Measurements from ENCODE around the gene LEFTY1.
"Not testable (repeated sequence)": the region's sequence is repeated elsewhere in the genome, so short reads cannot be mapped to it uniquely, and the experiment has no call there.

The LEFTY1 gene

GRCh38 chr1:225931270-225932136 is 42.6 kb upstream of the LEFTY1 start:
- no peak for TF ChIP-seq CTCF (IDR thresholded peaks at IDR 0.05; ENCODE audit: extremely low read depth, insufficient read depth, missing control alignments)
- in situ Hi-C loops (cut with MboI; ENCODE audit: low pct_unique_long_range_greater_than_20kb, low sequenced_read_pairs, unreplicated experiment), result no loop called here
- DNase-seq (ENCODE audit: low spot score), result no peak

- in situ Hi-C loops (cut with MboI; ENCODE audit: low pct_unique_long_range_greater_than_20kb, low sequenced_read_pairs, unreplicated experiment), result no loop called here
- TF ChIP-seq CTCF (IDR thresholded peaks at IDR 0.05; ENCODE audit: extremely low read depth, insufficient read depth, missing control alignments), result no peak
Measured at GRCh38 chr1:225930566-225930965, 41.6 kb upstream of the LEFTY1 start.

GRCh38 chr1:225929462-225929861 is 40.5 kb upstream of the LEFTY1 start:
- in situ Hi-C loops (cut with MboI; ENCODE audit: low pct_unique_long_range_greater_than_20kb, low sequenced_read_pairs, unreplicated experiment); DNase-seq (ENCODE audit: low spot score): not testable (repeated sequence)

More at GRCh38 chr1:225930566-225930965, 41.6 kb upstream of the LEFTY1 start:
- no peak for DNase-seq (ENCODE audit: low spot score)

- TF ChIP-seq CTCF (IDR thresholded peaks at IDR 0.05; ENCODE audit: extremely low read depth, insufficient read depth, missing control alignments), result no peak
- DNase-seq (ENCODE audit: low spot score), result no peak
- in situ Hi-C loops (cut with MboI; ENCODE audit: low pct_unique_long_range_greater_than_20kb, low sequenced_read_pairs, unreplicated experiment), result no loop called here
Measured at GRCh38 chr1:225928186-225929175, 39.5 kb upstream of the LEFTY1 start.

GRCh38 chr1:225926551-225927113 is 37.7 kb upstream of the LEFTY1 start:
- no peak for DNase-seq (ENCODE audit: low spot score)
- no peak for TF ChIP-seq CTCF (IDR thresholded peaks at IDR 0.05; ENCODE audit: extremely low read depth, insufficient read depth, missing control alignments)
- in situ Hi-C loops (cut with MboI; ENCODE audit: low pct_unique_long_range_greater_than_20kb, low sequenced_read_pairs, unreplicated experiment), result no loop called here

- TF ChIP-seq CTCF (IDR thresholded peaks at IDR 0.05; ENCODE audit: extremely low read depth, insufficient read depth, missing control alignments), result no peak
- in situ Hi-C loops (cut with MboI; ENCODE audit: low pct_unique_long_range_greater_than_20kb, low sequenced_read_pairs, unreplicated experiment), result no loop called here
- peak; percentile 100 for DNase-seq (ENCODE audit: low spot score)
Measured at GRCh38 chr1:225923692-225924555, 35.0 kb upstream of the LEFTY1 start, which contains the start of gene PYCR2. Gene PYCR2, minus strand, starts transcription at chr1:225924250. Its CDS starts 140 bp downstream, at chr1:225924110.

Data from GM13977 (cell line).